Keratinocyte (primary cell): ENCODE data around the gene HNF4A. TPM values are rescaled to one million over a fixed set of nuclear protein-coding genes. Genes with fewer than 3 reads are reported as not detected.

Source experiments
- DNase-seq: peaks from one replicate; pipeline ENCODE4 v3.0.0-alpha.2; 2011; ENCODE audit warnings: low read depth, missing footprints, low spot score
- FAIRE-seq: peaks from 2 replicates; lab custom pipeline; 2011; peaks lifted over from hg19 to GRCh38; lab: Jason Lieb, UNC
- H2AFZ ChIP-seq: 2 replicates; pipeline ENCODE4 v1.6.0; 2012; ENCODE audit warnings: low read length, control low read depth, inconsistent platforms; ENCODE audit not compliant: control insufficient read depth
- H3K27ac ChIP-seq: 2 replicates; pipeline ENCODE4 v1.5.1; 2011; ENCODE audit warnings: low read length; ENCODE audit not compliant: control insufficient read depth, insufficient read depth
- H3K27me3 ChIP-seq: 3 replicates; pipeline ENCODE4 v1.6.0; 2011; ENCODE audit warnings: low read length; ENCODE audit not compliant: control insufficient read depth, insufficient read depth; ENCODE audit errors: extremely low read depth
- H3K36me3 ChIP-seq, 2 experiments: 2 replicates in 1 of 2; 3 replicates in 1 of 2; pipeline ENCODE4 v1.5.1; 2011; ENCODE audit warnings: low read length in 2 of 2, mild to moderate bottlenecking in 1 of 2; ENCODE audit not compliant: control insufficient read depth in 2 of 2, insufficient read depth in 2 of 2; ENCODE audit errors: extremely low read depth in 1 of 2
- H3K4me1 ChIP-seq: 3 replicates; pipeline ENCODE4 v1.5.1; 2011; ENCODE audit warnings: low read length; ENCODE audit not compliant: control insufficient read depth, insufficient read depth; ENCODE audit errors: extremely low read depth
- H3K4me2 ChIP-seq: 3 replicates; pipeline ENCODE4 v1.6.0; 2011; ENCODE audit warnings: low read depth, low read length; ENCODE audit not compliant: control insufficient read depth, insufficient read depth; ENCODE audit errors: extremely low read depth
- H3K4me3 ChIP-seq, 3 experiments: fragments of 200-600 bp in 1 of 3; sonication (generic) in 1 of 3; 2 replicates in 2 of 3; 3 replicates in 1 of 3; pipeline ENCODE4 v1.5.1; 2011 to 2016; ENCODE audit warnings: low read length in 3 of 3, mild to moderate bottlenecking in 3 of 3, control low read depth in 2 of 3, inconsistent platforms in 1 of 3, low read depth in 1 of 3, mixed read lengths in 1 of 3, mixed run types in 1 of 3, moderate library complexity in 1 of 3; ENCODE audit not compliant: control insufficient read depth in 2 of 3, insufficient read depth in 2 of 3; ENCODE audit errors: extremely low read depth in 1 of 3
- H3K79me2 ChIP-seq: 2 replicates; pipeline ENCODE4 v1.6.0; 2012; ENCODE audit warnings: low read length; ENCODE audit not compliant: control insufficient read depth, insufficient read depth
- H3K9ac ChIP-seq: 3 replicates; pipeline ENCODE4 v1.6.0; 2011; ENCODE audit warnings: low read length; ENCODE audit not compliant: control insufficient read depth, insufficient read depth; ENCODE audit errors: extremely low read depth
- H3K9me1 ChIP-seq: 3 replicates; pipeline ENCODE4 v1.6.0; 2011; ENCODE audit warnings: low read length; ENCODE audit not compliant: control insufficient read depth, insufficient read depth; ENCODE audit errors: extremely low read depth
- H3K9me3 ChIP-seq: 2 replicates; pipeline ENCODE4 v1.5.1; 2012; ENCODE audit warnings: low read depth, low read length; ENCODE audit not compliant: control insufficient read depth
- H4K20me1 ChIP-seq: 3 replicates; pipeline ENCODE4 v1.6.0; 2011; ENCODE audit warnings: low read length; ENCODE audit not compliant: control insufficient read depth, insufficient read depth; ENCODE audit errors: extremely low read depth
- EZH2 ChIP-seq: IDR thresholded peaks from one replicate; pipeline ENCODE4 v1.6.1; 2012; ENCODE audit warnings: inconsistent platforms, mild to moderate bottlenecking, low read length, moderate library complexity
- dilution Hi-C: fragments of 300-500 bp; cut with MboI; formaldehyde crosslinking; loops from one replicate; pipeline ENCODE4 v1.7.0; 2020; ENCODE audit warnings: low sequenced_read_pairs; ENCODE audit not compliant: extremely low pct_ligation_motif_present
- polyA plus RNA-seq, 5 experiments: library from polyadenylated mRNA; depleted of rRNA in 3 of 5; stranded (reverse) in 3 of 5; stranded (forward) in 1 of 5; unstranded in 1 of 5; fragments of >200 nt; gene quantifications; 1 replicate in 1 of 5; 2 replicates in 3 of 5; 3 replicates in 1 of 5; pipeline versions ENCODE4 v1.2.1 to v1.2.3, GENCODE V29; 2011 to 2012; ENCODE audit warnings: missing spikeins in 2 of 5, low read depth in 1 of 5, low replicate concordance in 1 of 5
- TF ChIP-seq, protein P1 (sequence below), 3 experiments: IDR thresholded peaks in 1 of 3; conservative IDR thresholded peaks in 1 of 3; optimal IDR thresholded peaks in 1 of 3; 2 replicates in 2 of 3; 3 replicates in 1 of 3; pipeline versions ENCODE3 to v1.5.1; 2011; ENCODE audit warnings: low read length in 3 of 3, mild to moderate bottlenecking in 3 of 3, moderate library complexity in 2 of 3, control low read depth in 1 of 3, inconsistent platforms in 1 of 3; ENCODE audit not compliant: insufficient read depth in 2 of 3; ENCODE audit errors: extremely low read depth in 1 of 3

Gene HNF4A
- polyA plus RNA-seq, 1 donor (not counting 4 experiments of a cell fraction or from before 2014, with no cell fraction given), result not detected

DNA sequence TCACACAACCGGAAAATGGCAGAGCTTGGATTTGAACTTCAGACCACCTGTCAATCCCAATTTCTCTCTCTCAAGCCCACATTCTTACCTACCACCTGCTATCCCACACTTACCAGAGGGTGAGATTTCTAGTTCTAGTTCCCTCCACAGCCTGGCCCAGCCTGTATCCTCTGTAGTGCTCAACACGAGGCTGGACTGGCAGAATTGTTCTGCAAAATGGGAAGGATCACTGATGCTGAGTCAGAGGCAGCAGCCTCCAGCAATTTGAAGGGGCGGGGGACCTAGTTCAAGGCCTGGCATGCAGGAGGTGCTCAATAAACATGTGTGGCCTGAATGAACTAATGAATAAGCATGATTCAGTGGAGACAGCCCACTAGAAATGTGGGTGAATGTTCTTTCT lies 66.6 kb downstream of the HNF4A start:
- H3K79me2 ChIP-seq, result no peaks in the 10 kb centered on the region
- H3K4me3 ChIP-seq, result no peak overlapping the region
- no peaks in the 10 kb centered on the region for H3K9me3 ChIP-seq
- peaks cover 15% of the 10 kb centered on the region for H3K4me1 ChIP-seq
- H3K9me1 ChIP-seq, result no peaks in the 10 kb centered on the region
- H4K20me1 ChIP-seq, result no peaks in the 10 kb centered on the region
- H3K36me3 ChIP-seq, result no peaks in the 10 kb centered on the region
- FAIRE-seq (peak; percentile 70), DNase-seq (peak; percentile 74)
- H2AFZ ChIP-seq, result no peak overlapping the region
- TF ChIP-seq, protein P1, sequence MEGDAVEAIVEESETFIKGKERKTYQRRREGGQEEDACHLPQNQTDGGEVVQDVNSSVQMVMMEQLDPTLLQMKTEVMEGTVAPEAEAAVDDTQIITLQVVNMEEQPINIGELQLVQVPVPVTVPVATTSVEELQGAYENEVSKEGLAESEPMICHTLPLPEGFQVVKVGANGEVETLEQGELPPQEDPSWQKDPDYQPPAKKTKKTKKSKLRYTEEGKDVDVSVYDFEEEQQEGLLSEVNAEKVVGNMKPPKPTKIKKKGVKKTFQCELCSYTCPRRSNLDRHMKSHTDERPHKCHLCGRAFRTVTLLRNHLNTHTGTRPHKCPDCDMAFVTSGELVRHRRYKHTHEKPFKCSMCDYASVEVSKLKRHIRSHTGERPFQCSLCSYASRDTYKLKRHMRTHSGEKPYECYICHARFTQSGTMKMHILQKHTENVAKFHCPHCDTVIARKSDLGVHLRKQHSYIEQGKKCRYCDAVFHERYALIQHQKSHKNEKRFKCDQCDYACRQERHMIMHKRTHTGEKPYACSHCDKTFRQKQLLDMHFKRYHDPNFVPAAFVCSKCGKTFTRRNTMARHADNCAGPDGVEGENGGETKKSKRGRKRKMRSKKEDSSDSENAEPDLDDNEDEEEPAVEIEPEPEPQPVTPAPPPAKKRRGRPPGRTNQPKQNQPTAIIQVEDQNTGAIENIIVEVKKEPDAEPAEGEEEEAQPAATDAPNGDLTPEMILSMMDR (optimal IDR thresholded peaks at IDR 0.05 in 1 of 3, IDR thresholded peaks at IDR 0.05 in 1 of 3, conservative IDR thresholded peaks at IDR 0.05 in 1 of 3; ENCODE audit: extremely low read depth in 1 of 3, insufficient read depth in 2 of 3, low read length in 3 of 3), result no peak
- no peak for TF ChIP-seq EZH2
- no peak overlapping the region for H3K27ac ChIP-seq
- H3K9ac ChIP-seq, result no peak overlapping the region
- H3K4me2 ChIP-seq, result peak overlapping the region; percentile 6
- no peaks in the 10 kb centered on the region for H3K27me3 ChIP-seq
- dilution Hi-C loops, result no loop called here

DNA sequence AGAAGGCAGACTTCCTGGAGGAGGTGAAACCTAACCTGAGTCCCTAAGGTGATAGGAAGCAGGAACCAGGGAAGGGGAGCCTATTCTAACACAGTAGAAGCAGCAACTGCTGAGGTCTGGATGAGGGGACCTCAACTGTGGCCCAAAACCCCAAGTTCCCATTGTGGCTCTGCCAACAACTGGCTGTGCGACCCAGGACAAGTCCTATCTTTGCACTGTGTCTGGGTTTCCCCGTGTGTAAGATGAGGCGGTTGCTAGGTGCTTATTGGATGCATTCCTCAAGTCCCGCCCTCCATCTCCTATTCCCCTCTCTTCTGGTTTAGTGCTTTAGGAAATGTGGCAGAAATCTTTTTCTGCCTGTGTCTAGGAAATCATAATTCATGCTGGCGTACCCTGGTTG lies 68.0 kb downstream of the HNF4A start:
- H3K4me3 ChIP-seq, result no peak overlapping the region
- no peak overlapping the region for H3K27ac ChIP-seq
- FAIRE-seq (no peak), DNase-seq (no peak)
- no peaks in the 10 kb centered on the region for H3K9me3 ChIP-seq
- no peaks in the 10 kb centered on the region for H4K20me1 ChIP-seq
- no peaks in the 10 kb centered on the region for H3K36me3 ChIP-seq
- H3K4me2 ChIP-seq, result peak overlapping the region; percentile 33
- no peak for TF ChIP-seq EZH2
- TF ChIP-seq, protein P1 (optimal IDR thresholded peaks at IDR 0.05 in 1 of 3, IDR thresholded peaks at IDR 0.05 in 1 of 3, conservative IDR thresholded peaks at IDR 0.05 in 1 of 3; ENCODE audit: extremely low read depth in 1 of 3, insufficient read depth in 2 of 3, low read length in 3 of 3), result no peak
- H3K27me3 ChIP-seq, result no peaks in the 10 kb centered on the region
- dilution Hi-C loops, result no loop called here
- H3K9me1 ChIP-seq, result no peaks in the 10 kb centered on the region
- H3K79me2 ChIP-seq, result no peaks in the 10 kb centered on the region
- H3K4me1 ChIP-seq, result peaks cover 15% of the 10 kb centered on the region
- H3K9ac ChIP-seq, result no peak overlapping the region
- peak overlapping the region; percentile 67 for H2AFZ ChIP-seq
